ENCODE measurements around the gene SOWAHC. TPM values are rescaled to one million over a fixed set of nuclear protein-coding genes. Genes with fewer than 3 reads are reported as not detected.

SOWAHC gene
- total and polyA plus RNA-seq, 2 of the 13 experiments (the other 11 are each of a cell fraction or from before 2014, with no cell fraction given), result 21.2 to 22.5 TPM

GRCh38 chr2:109630441-109631430 lies 16.6 kb downstream of the SOWAHC start (continued):
- TF ChIP-seq ZNF407 (CRISPR knock-in tag; IDR thresholded peaks at IDR 0.05; ENCODE audit: not compliant biosample characterization) (peak; percentile 27), ZBTB39 (CRISPR knock-in tag; IDR thresholded peaks at IDR 0.05) (no peak), AGO1 (IDR thresholded peaks at IDR 0.05; ENCODE audit: low read depth, low read length, poor library complexity, severe bottlenecking) (no peak), ZNF607 (CRISPR knock-in tag; IDR thresholded peaks at IDR 0.05; ENCODE audit: borderline replicate concordance) (no peak), CBX1 (IDR thresholded peaks at IDR 0.05; ENCODE audit: low read depth) (no peak), MED8 (CRISPR knock-in tag; IDR thresholded peaks at IDR 0.05; ENCODE audit: insufficient replicate concordance) (no peak), TCF12 (IDR thresholded peaks at IDR 0.05) (no peak), TCF12 (CRISPR knock-in tag; IDR thresholded peaks at IDR 0.05) (no peak), ZNF484 (CRISPR knock-in tag; IDR thresholded peaks at IDR 0.05; ENCODE audit: borderline replicate concordance, low read depth) (no peak), ZNF234 (CRISPR knock-in tag; conservative IDR thresholded peaks at IDR 0.05) (no peak), ZNF451 (CRISPR knock-in tag; IDR thresholded peaks at IDR 0.05) (no peak), ZNF841 (CRISPR knock-in tag; IDR thresholded peaks at IDR 0.05; ENCODE audit: borderline replicate concordance) (no peak), ZNF160 (CRISPR knock-in tag; IDR thresholded peaks at IDR 0.05) (no peak), ONECUT2 (CRISPR knock-in tag; IDR thresholded peaks at IDR 0.05) (no peak), ZSCAN12 (CRISPR knock-in tag; IDR thresholded peaks at IDR 0.05) (no peak)
